A673 (cell line): ENCODE data around the gene SGO2. TPM values are rescaled to one million over a fixed set of nuclear protein-coding genes. Genes with fewer than 3 reads are reported as not detected.
"Not testable (repeated sequence)": the region's sequence is repeated elsewhere in the genome, so short reads cannot be mapped to it uniquely, and the experiment has no call there.

Source experiments
- BruUV-seq: library from RNA; stranded (reverse); fragments of 400-500 nt; replicated peaks from 2 replicates; lab custom pipeline; 2021; lab: Mats Ljungman, UMichigan
- CTCF ChIA-PET: fragments of 300-600 bp; sonication (Branson Sonifier 250); formaldehyde crosslinking; loops from one replicate; lab custom pipeline; 2022; ENCODE audit warnings: antibody characterized with exemption; lab: Charles Lee
- POLR2A ChIA-PET: fragments of 300-600 bp; sonication (Branson Sonifier 250); formaldehyde crosslinking; loops from one replicate; lab custom pipeline; 2022; ENCODE audit warnings: antibody characterized with exemption; ENCODE audit not compliant: low non-redundant PET; lab: Charles Lee
- DNase-seq: peaks from one replicate; pipeline ENCODE4 v3.0.0-alpha.2; 2015; ENCODE audit warnings: low spot score
- H3K27ac ChIP-seq: fragments of 200-600 bp; sonication (generic); 2 replicates; pipeline ENCODE4 v1.5.1; 2016; ENCODE audit warnings: mixed run types, low read depth, mild to moderate bottlenecking, mixed read lengths, antibody characterized with exemption, low read length; ENCODE audit not compliant: poor library complexity, severe bottlenecking
- H3K27me3 ChIP-seq: fragments of 200-600 bp; sonication (generic); replicated peaks from 2 replicates; pipeline ENCODE4 v1.6.1; 2017; ENCODE audit warnings: mixed run types, low read depth, mild to moderate bottlenecking, mixed read lengths, antibody characterized with exemption, low read length; ENCODE audit not compliant: insufficient read depth, poor library complexity
- H3K36me3 ChIP-seq: fragments of 200-600 bp; sonication (generic); 2 replicates; pipeline ENCODE4 v1.6.1; 2016; ENCODE audit warnings: mixed run types, mild to moderate bottlenecking, mixed read lengths, antibody characterized with exemption, low read length; ENCODE audit not compliant: insufficient read depth, poor library complexity, severe bottlenecking
- H3K4me1 ChIP-seq: fragments of 200-600 bp; sonication (generic); 2 replicates; pipeline ENCODE4 v1.6.1; 2017; ENCODE audit warnings: mixed run types, mild to moderate bottlenecking, mixed read lengths, antibody characterized with exemption, low read length; ENCODE audit not compliant: insufficient read depth, poor library complexity, severe bottlenecking
- H3K4me3 ChIP-seq: fragments of 200-600 bp; sonication (generic); 2 replicates; pipeline ENCODE4 v1.5.1; 2016; ENCODE audit warnings: low read depth, mixed run types, mild to moderate bottlenecking, mixed read lengths, low read length; ENCODE audit not compliant: poor library complexity, severe bottlenecking
- H3K9me3 ChIP-seq: fragments of 200-600 bp; sonication (generic); 2 replicates; pipeline ENCODE4 v1.6.1; 2016; ENCODE audit warnings: mixed run types, low read depth, mild to moderate bottlenecking, mixed read lengths, antibody characterized with exemption, low read length; ENCODE audit not compliant: poor library complexity, severe bottlenecking
- EZH2 ChIP-seq: fragments of 200-600 bp; sonication (generic); IDR thresholded peaks from 2 replicates; pipeline ENCODE4 v1.6.1; 2017; ENCODE audit warnings: borderline replicate concordance, low read depth, mild to moderate bottlenecking, mixed read lengths, antibody characterized with exemption, low read length; ENCODE audit not compliant: poor library complexity, severe bottlenecking
- intact Hi-C: fragments of 100-400 bp; cut with micrococcal nuclease; formaldehyde crosslinking; loops from one replicate; pipeline ENCODE4 v1.10.0; 2022; ENCODE audit not compliant: unreplicated experiment
- total RNA-seq: library from RNA; stranded (reverse); gene quantifications from 2 replicates; pipeline ENCODE4 v1.2.3, GENCODE V29; 2021
- TF ChIP-seq, protein P1 (sequence below): fragments of 300-800, 200-600 bp; sonication (generic); conservative IDR thresholded peaks from 2 replicates; pipeline ENCODE4 v1.5.1; 2017; ENCODE audit warnings: low read depth, mild to moderate bottlenecking, antibody characterized with exemption, low read length, moderate library complexity, mixed read lengths

SGO2 gene
- total RNA-seq, 1 experiment from 2014 or later = 37.3 TPM

DNA sequence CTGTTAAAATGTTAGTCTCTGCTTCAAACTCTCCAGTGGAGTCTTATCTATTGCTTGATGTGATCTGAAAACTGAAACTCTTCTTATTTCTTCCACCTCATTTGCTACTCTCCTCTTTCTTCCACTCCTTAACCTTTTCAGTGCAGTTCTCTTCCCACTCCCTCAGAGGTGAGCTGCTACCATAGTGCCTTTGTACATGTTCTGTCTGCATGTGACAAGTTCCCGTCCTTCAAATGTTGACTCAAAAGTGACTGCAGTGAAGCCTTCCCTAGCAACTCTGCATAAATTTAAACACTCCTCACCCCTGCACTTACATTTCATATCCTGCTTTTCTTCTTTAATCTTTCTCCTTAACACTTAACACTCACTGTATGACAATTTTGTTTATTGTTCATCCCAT is 12.1 kb downstream of the SGO2 start:
- Histone ChIP-seq H3K27me3 (no peaks in the 10 kb centered on the region), H3K27ac (no peak overlapping the region), H3K9me3 (no peaks in the 10 kb centered on the region), H3K36me3 (peaks cover 68% of the 10 kb centered on the region), H3K4me1 (no peaks in the 10 kb centered on the region), H3K4me3 (no peak overlapping the region)
- no peak for DNase-seq
- ChIA-PET CTCF (no interaction called here), POLR2A (no interaction called here)
- no TSS peak for BruUV-seq
- intact Hi-C loops = no loop called here
- no peak for TF ChIP-seq EZH2
- TF ChIP-seq, protein P1, sequence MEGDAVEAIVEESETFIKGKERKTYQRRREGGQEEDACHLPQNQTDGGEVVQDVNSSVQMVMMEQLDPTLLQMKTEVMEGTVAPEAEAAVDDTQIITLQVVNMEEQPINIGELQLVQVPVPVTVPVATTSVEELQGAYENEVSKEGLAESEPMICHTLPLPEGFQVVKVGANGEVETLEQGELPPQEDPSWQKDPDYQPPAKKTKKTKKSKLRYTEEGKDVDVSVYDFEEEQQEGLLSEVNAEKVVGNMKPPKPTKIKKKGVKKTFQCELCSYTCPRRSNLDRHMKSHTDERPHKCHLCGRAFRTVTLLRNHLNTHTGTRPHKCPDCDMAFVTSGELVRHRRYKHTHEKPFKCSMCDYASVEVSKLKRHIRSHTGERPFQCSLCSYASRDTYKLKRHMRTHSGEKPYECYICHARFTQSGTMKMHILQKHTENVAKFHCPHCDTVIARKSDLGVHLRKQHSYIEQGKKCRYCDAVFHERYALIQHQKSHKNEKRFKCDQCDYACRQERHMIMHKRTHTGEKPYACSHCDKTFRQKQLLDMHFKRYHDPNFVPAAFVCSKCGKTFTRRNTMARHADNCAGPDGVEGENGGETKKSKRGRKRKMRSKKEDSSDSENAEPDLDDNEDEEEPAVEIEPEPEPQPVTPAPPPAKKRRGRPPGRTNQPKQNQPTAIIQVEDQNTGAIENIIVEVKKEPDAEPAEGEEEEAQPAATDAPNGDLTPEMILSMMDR = no peak

DNA sequence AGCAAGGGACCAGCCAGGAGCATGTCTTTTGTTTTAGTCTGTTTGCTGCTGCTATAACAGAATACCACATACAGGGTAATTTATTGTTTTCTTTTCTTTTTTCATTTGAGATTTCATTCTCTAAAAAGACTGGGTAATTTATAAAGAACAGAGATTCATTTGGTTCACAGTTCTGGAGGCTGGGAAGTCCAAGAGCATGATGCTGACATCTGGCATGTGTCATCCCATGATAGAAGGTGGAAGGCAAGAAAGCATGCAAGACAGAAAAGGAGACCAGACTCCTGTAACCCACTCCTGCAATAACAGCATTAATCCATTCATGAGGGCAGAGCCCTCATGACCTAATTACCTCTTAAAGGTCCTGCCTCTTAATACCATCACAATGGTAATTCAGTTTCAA is 14.8 kb downstream of the SGO2 start:
- no TSS peak for BruUV-seq
- H3K4me1 ChIP-seq = no peaks in the 10 kb centered on the region
- ChIA-PET CTCF (no interaction called here), POLR2A (no interaction called here)
- DNase-seq = no peak
- TF ChIP-seq, protein P1 = no peak
- TF ChIP-seq EZH2 = no peak
- intact Hi-C loops = no loop called here
- no peaks in the 10 kb centered on the region for H3K9me3 ChIP-seq
- no peaks in the 10 kb centered on the region for H3K27me3 ChIP-seq
- no peak overlapping the region for H3K27ac ChIP-seq
- no peak overlapping the region for H3K4me3 ChIP-seq
- peaks cover 61% of the 10 kb centered on the region for H3K36me3 ChIP-seq

DNA sequence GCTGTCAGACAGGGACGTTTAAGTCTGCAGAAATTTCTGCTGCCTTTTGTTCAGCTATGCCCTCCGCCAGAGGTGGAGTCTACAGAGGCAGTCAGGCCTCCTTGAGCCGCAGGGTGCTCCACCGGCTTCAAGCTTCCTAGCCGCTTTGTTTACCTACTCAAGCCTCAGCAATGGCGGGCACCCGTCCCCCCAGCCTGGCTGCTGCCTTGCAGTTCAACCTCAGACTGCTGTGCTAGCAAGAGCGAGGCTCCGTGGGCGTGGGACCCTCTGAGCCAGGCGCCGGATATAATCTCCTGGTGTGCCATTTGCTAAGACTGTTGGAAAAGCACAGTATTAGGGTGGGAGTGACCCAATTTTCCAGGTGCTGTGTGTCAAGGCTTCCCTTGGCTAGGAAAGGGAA is 40.6 kb downstream of the SGO2 start:
- CTCF ChIA-PET, H3K9me3 ChIP-seq, intact Hi-C loops, DNase-seq, POLR2A ChIA-PET, H3K36me3 ChIP-seq, H3K4me1 ChIP-seq, H3K27ac ChIP-seq, BruUV-seq, H3K4me3 ChIP-seq, H3K27me3 ChIP-seq: not testable (repeated sequence)

DNA sequence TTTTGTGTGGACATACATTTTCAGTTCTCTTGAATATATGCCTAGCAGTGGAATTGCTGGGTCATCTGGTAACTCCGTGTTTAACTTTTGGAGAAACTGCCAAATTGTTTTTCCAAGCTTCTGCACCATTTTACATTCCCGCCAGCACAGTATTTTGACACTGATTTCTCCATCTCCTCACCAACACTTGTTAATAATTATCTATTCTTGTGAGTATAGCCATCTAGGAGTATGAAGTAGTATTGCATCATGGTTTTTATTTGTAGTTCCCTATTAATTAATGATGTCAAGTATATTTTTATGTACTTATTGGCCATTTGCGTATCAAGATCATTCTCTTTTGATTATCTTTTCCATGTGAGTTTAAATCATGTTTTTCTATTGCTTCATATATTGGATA is 41.9 kb downstream of the SGO2 start:
- TF ChIP-seq EZH2 = no peak
- TF ChIP-seq, protein P1 = no peak
- ChIA-PET POLR2A (no interaction called here), CTCF (no interaction called here)
- H3K36me3 ChIP-seq = peaks cover 12% of the 10 kb centered on the region
- intact Hi-C loops = no loop called here
- H3K4me3 ChIP-seq = no peak overlapping the region
- no TSS peak for BruUV-seq
- H3K27me3 ChIP-seq = no peaks in the 10 kb centered on the region
- H3K27ac ChIP-seq = no peak overlapping the region
- no peaks in the 10 kb centered on the region for H3K9me3 ChIP-seq
- H3K4me1 ChIP-seq = no peaks in the 10 kb centered on the region
- DNase-seq = no peak
